H1 (cell line): ENCODE data around the gene EIF2B5. TPM values are rescaled to one million over a fixed set of nuclear protein-coding genes. Genes with fewer than 3 reads are reported as not detected.

Experiments
- HDAC2 ChIP-seq, 2 experiments: fragments of 300-600 bp in 1 of 2; sonication (generic) in 1 of 2; IDR thresholded peaks; 2 replicates each; pipeline ENCODE4 v1.6.1; 2011 to 2012; ENCODE audit warnings: low read depth in 2 of 2, low read length in 2 of 2, mild to moderate bottlenecking in 2 of 2, moderate library complexity in 2 of 2, borderline replicate concordance in 1 of 2, inconsistent platforms in 1 of 2
- SP1 ChIP-seq: IDR thresholded peaks from 2 replicates; pipeline ENCODE4 v1.6.1; 2011; ENCODE audit warnings: low read depth, low read length
- TAF1 ChIP-seq: IDR thresholded peaks from 2 replicates; pipeline ENCODE4 v1.6.1; 2011; ENCODE audit warnings: mild to moderate bottlenecking, low read depth, low read length
- TBP ChIP-seq: IDR thresholded peaks from 2 replicates; pipeline ENCODE4 v1.6.1; 2011; ENCODE audit warnings: low read depth, low read length, improper control_type of control experiment
- USF2 ChIP-seq: IDR thresholded peaks from 2 replicates; pipeline ENCODE4 v1.6.1; 2011; ENCODE audit warnings: low read length, improper control_type of control experiment
- polyA plus RNA-seq, 7 experiments: library from polyadenylated mRNA; depleted of rRNA in 3 of 7; stranded (reverse) in 5 of 7; unstranded in 2 of 7; fragments of >200 nt in 5 of 7; fragments of 200-250 nt in 2 of 7; gene quantifications; 1 replicate in 5 of 7; 2 replicates in 1 of 7; 4 replicates in 1 of 7; pipeline versions ENCODE4 v1.2.1 to v1.2.3, GENCODE V29; 2011 to 2013; ENCODE audit warnings: missing spikeins in 2 of 7, mixed read lengths in 2 of 7
- total RNA-seq: library from RNA; stranded (reverse); fragmentation: NEBNext Ultra II Directional; extraction: Animal tissue kit (Norgen Biotek cat#: 25700); gene quantifications from 2 replicates; pipeline ENCODE4 v1.2.1, GENCODE V29; 2021

The EIF2B5 gene
- total and polyA plus RNA-seq, 2 of the 8 experiments (the other 6 are each of a cell fraction or from before 2014, with no cell fraction given), result 33.1 to 40.0 TPM

DNA sequence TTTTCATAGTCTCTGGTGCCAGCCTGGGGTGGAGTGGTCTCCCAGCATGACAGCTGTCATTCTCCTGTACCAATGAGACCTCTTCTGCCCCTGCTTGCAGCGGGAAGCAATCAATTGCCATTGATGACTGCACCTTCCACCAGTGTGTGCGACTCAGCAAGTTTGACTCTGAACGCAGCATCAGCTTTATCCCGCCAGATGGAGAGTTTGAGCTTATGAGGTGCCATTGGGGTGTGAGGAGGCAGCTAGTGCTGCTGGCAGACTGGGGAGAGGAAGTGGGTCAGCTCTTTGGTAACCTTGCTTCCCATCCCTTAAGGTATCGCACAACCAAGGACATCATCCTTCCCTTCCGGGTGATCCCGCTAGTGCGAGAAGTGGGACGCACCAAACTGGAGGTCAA is 46.4 kb downstream of the EIF2B5 start (continued):
- TF ChIP-seq HDAC2 (IDR thresholded peaks at IDR 0.05; ENCODE audit: borderline replicate concordance in 1 of 2, low read depth in 2 of 2, low read length in 2 of 2), result no peak
- no peak for TF ChIP-seq USF2
- no peak for TF ChIP-seq TBP
- no peak for TF ChIP-seq SP1
- no peak for TF ChIP-seq TAF1
